AG10803 (cell line): ENCODE measurements around the gene SDF2L1.

ENCODE experiments used
- DNase-seq: peaks from one replicate; pipeline ENCODE4 v3.0.0; 2010; ENCODE audit warnings: low read depth
- H3K4me3 ChIP-seq: 2 replicates; pipeline ENCODE4 v1.5.1; 2011; ENCODE audit warnings: mild to moderate bottlenecking, low read length, control low read depth
- CTCF ChIP-seq: conservative IDR thresholded peaks from 2 replicates; pipeline ENCODE4 v1.5.1; 2011; ENCODE audit warnings: mild to moderate bottlenecking, low read length, control low read depth, inconsistent platforms

SDF2L1 gene

GRCh38 chr22:21682385-21683175 lies 40.5 kb downstream of the SDF2L1 start:
- TF ChIP-seq CTCF: no peak
- no peak overlapping the region for H3K4me3 ChIP-seq
- no peak for DNase-seq

- DNase-seq: no peak
- no peak for TF ChIP-seq CTCF
- no peak overlapping the region for H3K4me3 ChIP-seq
Observed at GRCh38 chr22:21683401-21683811, 41.3 kb downstream of the SDF2L1 start.

GRCh38 chr22:21684492-21685163 lies 42.5 kb downstream of the SDF2L1 start:
- TF ChIP-seq CTCF: no peak
- no peak overlapping the region for H3K4me3 ChIP-seq
- no peak for DNase-seq

GRCh38 chr22:21685164-21685513 lies 43.0 kb downstream of the SDF2L1 start:
- no peak for TF ChIP-seq CTCF
- DNase-seq: no peak
- no peak overlapping the region for H3K4me3 ChIP-seq

GRCh38 chr22:21686193-21686608 lies 44.1 kb downstream of the SDF2L1 start:
- no peak for TF ChIP-seq CTCF
- H3K4me3 ChIP-seq: no peak overlapping the region
- no peak for DNase-seq

- no peak for DNase-seq
- TF ChIP-seq CTCF: no peak
- no peak overlapping the region for H3K4me3 ChIP-seq
Observed at GRCh38 chr22:21686634-21687393, 44.7 kb downstream of the SDF2L1 start.
